Tibial artery (tissue), 4 donors: ENCODE measurements around the gene RPL37.
A peak's percentile ranks its signal among the peaks of the same experiment; 100 is the strongest.
"Not testable (repeated sequence)": the region's sequence is repeated elsewhere in the genome, so short reads cannot be mapped to it uniquely, and the experiment has no call there.

Source experiments
- DNase-seq, 2 donors: peaks; one replicate each; pipeline ENCODE4 v3.0.0-alpha.2; 2019
- H3K27ac ChIP-seq, 2 donors: fragments of 200-600 bp; sonication (generic) in 1 of 2; 1 replicate in 1 of 2; 2 replicates in 1 of 2; pipeline ENCODE4 v1.5.1; 2018 to 2019; ENCODE audit warnings: mild to moderate bottlenecking in 1 of 2
- H3K27me3 ChIP-seq, 2 donors: fragments of 200-600 bp; sonication (generic) in 1 of 2; one replicate each; pipeline versions ENCODE4 v1.5.1 to v1.6.0; 2016 to 2019
- H3K36me3 ChIP-seq, 3 donors: fragments of 200-600 bp; sonication (generic) in 2 of 3; one replicate each; pipeline ENCODE4 v1.5.1; 2016 to 2019; ENCODE audit warnings: mild to moderate bottlenecking in 2 of 3
- H3K4me1 ChIP-seq, 4 donors: fragments of 200-600 bp; sonication (generic) in 2 of 4; 1 replicate in 3 of 4; 2 replicates in 1 of 4; pipeline ENCODE4 v1.5.1; 2016 to 2019
- H3K4me3 ChIP-seq, 2 donors: fragments of 200-600 bp; sonication (generic) in 1 of 2; 1 replicate in 1 of 2; 2 replicates in 1 of 2; pipeline ENCODE4 v1.5.1; 2018 to 2019; ENCODE audit warnings: mild to moderate bottlenecking in 2 of 2
- H3K9me3 ChIP-seq, 3 donors: fragments of 200-600 bp; sonication (generic) in 1 of 3; one replicate each; pipeline ENCODE4 v1.5.1; 2016 to 2019
- CTCF ChIP-seq, 2 experiments: fragments of 200-600 bp in 1 of 2; fragments of 450-650 bp in 1 of 2; IDR thresholded peaks; one replicate each; pipeline ENCODE4 v1.5.1; 2017 to 2019; ENCODE audit warnings: antibody characterized with exemption in 2 of 2, mild to moderate bottlenecking in 1 of 2, moderate library complexity in 1 of 2
- intact Hi-C: fragments of 100-400 bp; cut with DNase I; formaldehyde crosslinking; loops from one replicate; pipeline ENCODE4 v1.15.0; 2023; ENCODE audit warnings: low total_unique reads

RPL37 gene

GRCh38 chr5:40834849-40835787 lies at the start of gene RPL37:
Gene RPL37, minus strand, starts transcription at chr5:40835222. Its CDS starts 37 bp downstream, at chr5:40835185.
- Histone ChIP-seq H3K4me3 (peak within 1 kb of the TSS; percentile 61 to 64), H3K27me3 (no peaks in the 10 kb centered on the region), H3K36me3 (peaks cover 33 to 40% (median 38%) of the 10 kb centered on the region in 3 donors), H3K4me1 (peaks cover 0 to 23% (median 15%) of the 10 kb centered on the region in 4 donors), H3K27ac (peak within 1 kb of the TSS; percentile 93 to 94), H3K9me3 (no peaks in the 10 kb centered on the region)
- intact Hi-C loops = loop anchor here (10.0 kb wide), 1 partner anchor 80 kb away; the partner anchor contains the start of gene TTC33
- peak; percentile 95 to 98 for DNase-seq
- no peak for TF ChIP-seq CTCF (IDR thresholded peaks at IDR 0.05)

GRCh38 chr5:40883051-40883450 lies 48.0 kb upstream of the RPL37 start:
- H3K27me3 ChIP-seq, H3K9me3 ChIP-seq, H3K4me1 ChIP-seq, H3K4me3 ChIP-seq, H3K27ac ChIP-seq, H3K36me3 ChIP-seq, DNase-seq: not testable (repeated sequence)
- intact Hi-C loops = loop anchor here (5.0 kb wide), 1 partner anchor 131 kb away; no protein-coding TSS in a partner anchor

GRCh38 chr5:40882291-40882690 lies 47.3 kb upstream of the RPL37 start:
- no peak for TF ChIP-seq CTCF (IDR thresholded peaks at IDR 0.05)
- H3K36me3 ChIP-seq = no peaks in the 10 kb centered on the region
- H3K27me3 ChIP-seq = no peaks in the 10 kb centered on the region
- no peaks in the 10 kb centered on the region for H3K4me1 ChIP-seq
- H3K9me3 ChIP-seq = peaks cover 0 to 6% (median 0%) of the 10 kb centered on the region in 3 donors
- no peak overlapping the region for H3K4me3 ChIP-seq
- no peak overlapping the region for H3K27ac ChIP-seq
- intact Hi-C loops = loop anchor here (5.0 kb wide), 1 partner anchor 130 kb away; no protein-coding TSS in a partner anchor
- no peak for DNase-seq

- Histone ChIP-seq H3K4me1 (no peaks in the 10 kb centered on the region), H3K27me3 (no peaks in the 10 kb centered on the region), H3K4me3 (no peak overlapping the region), H3K36me3 (no peaks in the 10 kb centered on the region), H3K9me3 (peaks cover 0 to 6% (median 0%) of the 10 kb centered on the region in 3 donors), H3K27ac (no peak overlapping the region)
- DNase-seq = no peak
- TF ChIP-seq CTCF (IDR thresholded peaks at IDR 0.05) = peak; percentile 60 to 62
- intact Hi-C loops = no loop called here
Measured at GRCh38 chr5:40879163-40879942, 44.3 kb upstream of the RPL37 start.

- TF ChIP-seq CTCF (IDR thresholded peaks at IDR 0.05) = no peak
- H3K4me3 ChIP-seq = no peak overlapping the region
- no peaks in the 10 kb centered on the region for H3K27me3 ChIP-seq
- intact Hi-C loops = no loop called here
- no peaks in the 10 kb centered on the region for H3K4me1 ChIP-seq
- DNase-seq = no peak
- H3K9me3 ChIP-seq = peaks cover 0 to 3% (median 0%) of the 10 kb centered on the region in 3 donors
- no peak overlapping the region for H3K27ac ChIP-seq
- no peaks in the 10 kb centered on the region for H3K36me3 ChIP-seq
Measured at GRCh38 chr5:40877371-40877988, 42.5 kb upstream of the RPL37 start.
